ENCODE results near the gene OR10V1.

Gene OR10V1

DNA sequence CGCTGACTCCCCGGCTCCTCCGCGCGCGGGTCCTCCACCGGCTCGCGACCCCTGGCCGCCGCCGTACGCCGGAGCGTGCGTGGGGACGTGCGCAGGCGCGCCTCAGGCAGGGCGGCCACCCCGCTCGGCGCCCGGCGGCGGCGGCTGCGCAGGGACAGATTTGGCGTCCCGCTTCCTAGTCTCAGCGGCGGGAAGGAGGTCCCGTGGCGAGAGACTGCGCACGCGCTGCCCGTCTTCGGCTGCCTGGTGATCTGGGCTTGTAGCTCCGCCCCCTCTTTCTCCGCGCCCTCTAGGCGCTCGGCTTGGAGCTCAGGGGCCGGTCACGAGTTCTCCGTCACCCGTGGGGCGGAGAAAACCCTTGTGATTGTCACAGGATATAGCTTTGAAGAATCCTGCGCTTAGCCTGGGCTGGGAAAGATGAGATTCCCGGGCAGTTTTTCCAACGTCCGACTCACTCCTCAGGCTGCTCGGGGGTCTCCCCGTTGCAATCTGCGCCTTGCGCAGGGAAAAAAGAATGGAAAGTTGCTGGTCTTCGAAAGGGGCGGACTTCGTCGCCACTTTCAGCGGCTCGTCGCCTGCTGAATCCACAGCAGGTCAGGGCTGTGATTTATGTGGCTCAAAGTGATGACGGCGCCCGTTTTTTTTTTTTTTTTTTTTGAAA is 44.6 kb downstream of the OR10V1 start, which contains the start of gene PATL1:
Gene PATL1, minus strand, starts transcription at position 88 of the 661 bp plus-strand sequence. CDS start 142 bp downstream, outside the sequence.
- TF ChIP-seq, protein P1, sequence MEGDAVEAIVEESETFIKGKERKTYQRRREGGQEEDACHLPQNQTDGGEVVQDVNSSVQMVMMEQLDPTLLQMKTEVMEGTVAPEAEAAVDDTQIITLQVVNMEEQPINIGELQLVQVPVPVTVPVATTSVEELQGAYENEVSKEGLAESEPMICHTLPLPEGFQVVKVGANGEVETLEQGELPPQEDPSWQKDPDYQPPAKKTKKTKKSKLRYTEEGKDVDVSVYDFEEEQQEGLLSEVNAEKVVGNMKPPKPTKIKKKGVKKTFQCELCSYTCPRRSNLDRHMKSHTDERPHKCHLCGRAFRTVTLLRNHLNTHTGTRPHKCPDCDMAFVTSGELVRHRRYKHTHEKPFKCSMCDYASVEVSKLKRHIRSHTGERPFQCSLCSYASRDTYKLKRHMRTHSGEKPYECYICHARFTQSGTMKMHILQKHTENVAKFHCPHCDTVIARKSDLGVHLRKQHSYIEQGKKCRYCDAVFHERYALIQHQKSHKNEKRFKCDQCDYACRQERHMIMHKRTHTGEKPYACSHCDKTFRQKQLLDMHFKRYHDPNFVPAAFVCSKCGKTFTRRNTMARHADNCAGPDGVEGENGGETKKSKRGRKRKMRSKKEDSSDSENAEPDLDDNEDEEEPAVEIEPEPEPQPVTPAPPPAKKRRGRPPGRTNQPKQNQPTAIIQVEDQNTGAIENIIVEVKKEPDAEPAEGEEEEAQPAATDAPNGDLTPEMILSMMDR (IDR thresholded peaks at IDR 0.05; ENCODE audit: borderline replicate concordance, extremely low read depth, low read length, poor library complexity, severe bottlenecking) = no peak
- TF ChIP-seq EZH2 (IDR thresholded peaks at IDR 0.05; ENCODE audit: borderline replicate concordance, low read depth, low read length, severe bottlenecking) = no peak
- Histone ChIP-seq H2AFZ (ENCODE audit: low read depth, low read length) (peak within 1 kb of the TSS; percentile 86), H3K9ac (ENCODE audit: low read depth, low read length) (peak within 1 kb of the TSS; percentile 78), H4K20me1 (ENCODE audit: insufficient read depth, low read length) (peaks cover 16% of the 10 kb centered on the region; the same call in 1 of the 2 replicates), H3K4me3 (ENCODE audit: low read depth in 1 of 2, low read length in 2 of 2) (peak within 1 kb of the TSS; percentile 61 to 80), H3K36me3 (ENCODE audit: insufficient read depth, low read length) (peaks cover 35% of the 10 kb centered on the region), H3K27me3 (ENCODE audit: insufficient read depth, low read length, poor library complexity) (no peaks in the 10 kb centered on the region), H3K79me2 (ENCODE audit: insufficient read depth, low read length) (peaks cover 52% of the 10 kb centered on the region), H3K9me3 (ENCODE audit: insufficient read depth, low read length, severe bottlenecking) (no peaks in the 10 kb centered on the region), H3K4me2 (ENCODE audit: insufficient read depth, low read length) (peak within 1 kb of the TSS; percentile 95), H3K4me1 (ENCODE audit: insufficient read depth, low read length) (peaks cover 48% of the 10 kb centered on the region), H3K27ac (ENCODE audit: low read length) (peak within 1 kb of the TSS; percentile 91)
- DNase-seq (peak; percentile 99), ATAC-seq (ENCODE audit: insufficient read depth, low read depth) (peak; percentile 90)

GRCh38 chr11:59668188-59668949 is 45.3 kb downstream of the OR10V1 start:
- Histone ChIP-seq H3K27me3 (ENCODE audit: insufficient read depth, low read length, poor library complexity) (no peaks in the 10 kb centered on the region), H3K27ac (ENCODE audit: low read length) (peak overlapping the region; percentile 88), H2AFZ (ENCODE audit: low read depth, low read length) (peak overlapping the region; percentile 86), H3K4me1 (ENCODE audit: insufficient read depth, low read length) (peaks cover 49% of the 10 kb centered on the region), H3K36me3 (ENCODE audit: insufficient read depth, low read length) (peaks cover 43% of the 10 kb centered on the region), H3K9ac (ENCODE audit: low read depth, low read length) (peak overlapping the region; percentile 78), H3K4me3 (ENCODE audit: low read depth in 1 of 2, low read length in 2 of 2) (peak overlapping the region; percentile 45 to 80), H3K9me3 (ENCODE audit: insufficient read depth, low read length, severe bottlenecking) (no peaks in the 10 kb centered on the region), H4K20me1 (ENCODE audit: insufficient read depth, low read length) (peaks cover 16% of the 10 kb centered on the region; the same call in 1 of the 2 replicates), H3K4me2 (ENCODE audit: insufficient read depth, low read length) (peak overlapping the region; percentile 94), H3K79me2 (ENCODE audit: insufficient read depth, low read length) (peaks cover 59% of the 10 kb centered on the region)
- ATAC-seq (ENCODE audit: insufficient read depth, low read depth) (peak; percentile 38), DNase-seq (no peak)
- no peak for TF ChIP-seq EZH2 (IDR thresholded peaks at IDR 0.05; ENCODE audit: borderline replicate concordance, low read depth, low read length, severe bottlenecking)
- TF ChIP-seq, protein P1 (IDR thresholded peaks at IDR 0.05; ENCODE audit: borderline replicate concordance, extremely low read depth, low read length, poor library complexity, severe bottlenecking) = peak; percentile 19

GRCh38 chr11:59667812-59668187 is 45.8 kb downstream of the OR10V1 start:
- Histone ChIP-seq H3K4me1 (ENCODE audit: insufficient read depth, low read length) (peaks cover 53% of the 10 kb centered on the region), H3K36me3 (ENCODE audit: insufficient read depth, low read length) (peaks cover 48% of the 10 kb centered on the region), H3K9me3 (ENCODE audit: insufficient read depth, low read length, severe bottlenecking) (no peaks in the 10 kb centered on the region), H3K9ac (ENCODE audit: low read depth, low read length) (peak overlapping the region; percentile 78), H4K20me1 (ENCODE audit: insufficient read depth, low read length) (peaks cover 16% of the 10 kb centered on the region; the same call in 1 of the 2 replicates), H3K79me2 (ENCODE audit: insufficient read depth, low read length) (peaks cover 65% of the 10 kb centered on the region), H3K27me3 (ENCODE audit: insufficient read depth, low read length, poor library complexity) (no peaks in the 10 kb centered on the region), H2AFZ (ENCODE audit: low read depth, low read length) (no peak overlapping the region; the same call in 1 of the 2 replicates), H3K27ac (ENCODE audit: low read length) (peak overlapping the region; percentile 88), H3K4me2 (ENCODE audit: insufficient read depth, low read length) (peak overlapping the region; percentile 94), H3K4me3 (ENCODE audit: low read depth in 1 of 2, low read length in 2 of 2) (peak overlapping the region; percentile 45 to 80)
- ATAC-seq (ENCODE audit: insufficient read depth, low read depth) (no peak), DNase-seq (no peak)
- TF ChIP-seq, protein P1 (IDR thresholded peaks at IDR 0.05; ENCODE audit: borderline replicate concordance, extremely low read depth, low read length, poor library complexity, severe bottlenecking) = no peak
- TF ChIP-seq EZH2 (IDR thresholded peaks at IDR 0.05; ENCODE audit: borderline replicate concordance, low read depth, low read length, severe bottlenecking) = no peak
